H9 (cell line): Measurements from ENCODE around the gene ERGIC3. TPM values are rescaled to one million over a fixed set of nuclear protein-coding genes. Genes with fewer than 3 reads are reported as not detected.

Experiments
- DNase-seq: peaks from one replicate; pipeline ENCODE4 v3.0.0-alpha.2; 2017
- H2AFZ ChIP-seq: one replicate; pipeline ENCODE4 v1.6.1; 2013; ENCODE audit warnings: mild to moderate bottlenecking, low read length, control low read depth, moderate library complexity
- H2AK5ac ChIP-seq: 2 replicates; pipeline ENCODE4 v1.6.1; 2013; ENCODE audit warnings: low read length, control low read depth, mixed read lengths; ENCODE audit not compliant: insufficient read length
- H2BK120ac ChIP-seq: one replicate; pipeline ENCODE4 v1.6.1; 2013; ENCODE audit warnings: low read depth, mild to moderate bottlenecking, low read length, control low read depth, inconsistent platforms; ENCODE audit not compliant: poor library complexity, severe bottlenecking
- H2BK12ac ChIP-seq: 2 replicates; pipeline ENCODE4 v1.6.1; 2013; ENCODE audit warnings: low read length, control low read depth, mixed read lengths, low read depth; ENCODE audit not compliant: insufficient read length
- H2BK15ac ChIP-seq: 2 replicates; pipeline ENCODE4 v1.6.1; 2013; ENCODE audit warnings: low read depth, low read length, control low read depth
- H2BK20ac ChIP-seq: one replicate; pipeline ENCODE4 v1.6.1; 2013; ENCODE audit warnings: low read depth, mild to moderate bottlenecking, low read length, control low read depth, inconsistent platforms; ENCODE audit not compliant: poor library complexity, severe bottlenecking
- H2BK5ac ChIP-seq: 2 replicates; pipeline ENCODE4 v1.6.1; 2013; ENCODE audit warnings: low read length, control low read depth, mixed read lengths; ENCODE audit not compliant: insufficient read length
- H3K14ac ChIP-seq: 2 replicates; pipeline ENCODE4 v1.6.1; 2013; ENCODE audit warnings: low read length, control low read depth; ENCODE audit not compliant: insufficient read depth
- H3K18ac ChIP-seq: 2 replicates; pipeline ENCODE4 v1.6.1; 2013; ENCODE audit warnings: low read depth, mild to moderate bottlenecking, mixed read lengths, low read length, control low read depth; ENCODE audit not compliant: insufficient read length
- H3K23ac ChIP-seq: 2 replicates; pipeline ENCODE4 v1.6.1; 2013; ENCODE audit warnings: low read length, control low read depth, mixed read lengths, low read depth; ENCODE audit not compliant: insufficient read length
- H3K23me2 ChIP-seq: 2 replicates; pipeline ENCODE4 v1.6.1; 2013; ENCODE audit warnings: low read depth, mild to moderate bottlenecking, mixed read lengths, low read length, control low read depth; ENCODE audit not compliant: insufficient read length, poor library complexity, severe bottlenecking
- H3K27ac ChIP-seq: 2 replicates; pipeline ENCODE4 v1.5.1; 2013; ENCODE audit warnings: low read length, control low read depth, mixed read lengths, low read depth; ENCODE audit not compliant: insufficient read length
- H3K27me3 ChIP-seq: 2 replicates; pipeline ENCODE4 v1.6.1; 2013; ENCODE audit warnings: low read length, control low read depth, inconsistent platforms; ENCODE audit not compliant: insufficient read depth
- H3K4ac ChIP-seq: 2 replicates; pipeline ENCODE4 v1.6.1; 2013; ENCODE audit warnings: low read depth, mild to moderate bottlenecking, control low read depth, inconsistent platforms, low read length, moderate library complexity
- H3K4me1 ChIP-seq: 2 replicates; pipeline ENCODE4 v1.6.1; 2013; ENCODE audit warnings: low read length, control low read depth, inconsistent platforms; ENCODE audit not compliant: insufficient read depth
- H3K4me2 ChIP-seq: 2 replicates; pipeline ENCODE4 v1.6.1; 2013; ENCODE audit warnings: low read length, control low read depth, mixed read lengths; ENCODE audit not compliant: insufficient read length, insufficient read depth
- H3K56ac ChIP-seq: 2 replicates; pipeline ENCODE4 v1.6.1; 2013; ENCODE audit warnings: low read depth, mild to moderate bottlenecking, mixed read lengths, low read length, control low read depth; ENCODE audit not compliant: insufficient read length
- H3K79me1 ChIP-seq: 2 replicates; pipeline ENCODE4 v1.6.1; 2013; ENCODE audit warnings: low read depth, mild to moderate bottlenecking, moderate library complexity, low read length, control low read depth, inconsistent platforms; ENCODE audit not compliant: insufficient read depth, poor library complexity, severe bottlenecking
- H3K79me2 ChIP-seq: 2 replicates; pipeline ENCODE4 v1.6.1; 2013; ENCODE audit warnings: low read length, control low read depth, inconsistent platforms; ENCODE audit not compliant: insufficient read depth
- H3K9ac ChIP-seq: 2 replicates; pipeline ENCODE4 v1.6.1; 2013; ENCODE audit warnings: low read length, control low read depth, mixed read lengths; ENCODE audit not compliant: insufficient read length; ENCODE audit errors: extremely low read depth
- H3K9me3 ChIP-seq: one replicate; pipeline ENCODE4 v1.6.1; 2013; ENCODE audit warnings: low read depth, low read length, inconsistent platforms; ENCODE audit not compliant: control insufficient read depth
- H3T11ph ChIP-seq: one replicate; pipeline ENCODE4 v1.6.1; 2013; ENCODE audit warnings: mild to moderate bottlenecking, low read length, control low read depth, inconsistent platforms
- H4K20me1 ChIP-seq: one replicate; pipeline ENCODE4 v1.6.1; 2013; ENCODE audit not compliant: control insufficient read depth, insufficient read length, insufficient read depth
- H4K5ac ChIP-seq: 2 replicates; pipeline ENCODE4 v1.6.1; 2013; ENCODE audit warnings: low read depth, mild to moderate bottlenecking, mixed read lengths, low read length, control low read depth; ENCODE audit not compliant: insufficient read length
- H4K8ac ChIP-seq: replicated peaks from 2 replicates; pipeline ENCODE4 v1.6.1; 2013; ENCODE audit warnings: low read length, control low read depth, mixed read lengths, low read depth; ENCODE audit not compliant: insufficient read length
- H4K91ac ChIP-seq: 2 replicates; pipeline ENCODE4 v1.6.1; 2013; ENCODE audit warnings: low read depth, mild to moderate bottlenecking, moderate library complexity, mixed read lengths, low read length, control low read depth; ENCODE audit not compliant: insufficient read length
- H3K27ac Mint-ChIP-seq, 3 experiments: 2 replicates in 2 of 3; 3 replicates in 1 of 3; pipeline ENCODE4 v1.8.0; 2020 to 2021; ENCODE audit warnings: mixed read lengths in 3 of 3, mild to moderate bottlenecking in 1 of 3, moderate library complexity in 1 of 3
- H3K27me3 Mint-ChIP-seq: 2 replicates; pipeline ENCODE4 v1.8.0; 2021; ENCODE audit warnings: low read depth, mild to moderate bottlenecking, moderate library complexity, mixed read lengths
- H3K36me3 Mint-ChIP-seq, 3 experiments: 2 replicates in 2 of 3; 3 replicates in 1 of 3; pipeline ENCODE4 v1.8.0; 2020 to 2021; ENCODE audit warnings: low read depth in 3 of 3, mixed read lengths in 3 of 3; ENCODE audit not compliant: insufficient read depth in 1 of 3
- H3K4me1 Mint-ChIP-seq, 2 experiments: 2 replicates each; pipeline ENCODE4 v1.8.0; 2020; ENCODE audit warnings: mixed read lengths in 2 of 2
- H3K4me3 Mint-ChIP-seq, 2 experiments: 2 replicates in 1 of 2; 3 replicates in 1 of 2; pipeline ENCODE4 v1.8.0; 2020 to 2021; ENCODE audit warnings: mild to moderate bottlenecking in 2 of 2, mixed read lengths in 2 of 2, moderate library complexity in 1 of 2
- H3K9me3 Mint-ChIP-seq, 2 experiments: 2 replicates in 1 of 2; 3 replicates in 1 of 2; pipeline ENCODE4 v1.8.0; 2020; ENCODE audit warnings: mild to moderate bottlenecking in 2 of 2, mixed read lengths in 2 of 2, moderate library complexity in 1 of 2
- CTCF ChIP-seq: fragments of 200-600 bp; sonication (generic); conservative IDR thresholded peaks from 3 replicates; pipeline ENCODE4 v1.8.0; 2021; ENCODE audit warnings: antibody characterized with exemption, mild to moderate bottlenecking
- WGBS: extraction: QIAGEN DNeasy Blood & Tissue Kit; methylation state at CpG from one replicate; pipeline ENCODE4 v1.1.7; 2013; ENCODE audit warnings: missing lambda C conversion rate, low lambda C conversion rate, mixed read lengths; ENCODE audit not compliant: insufficient read length; ENCODE audit errors: extremely low coverage; 5-methylcytosine and 5-hydroxymethylcytosine counted together
- total RNA-seq: library from RNA; stranded (reverse); gene quantifications from 2 replicates; pipeline ENCODE4 v1.2.1, GENCODE V29; 2021

Gene ERGIC3
- total RNA-seq, 1 experiment from 2014 or later = 188 TPM

- Histone ChIP-seq H2AK5ac (no peak overlapping the region), H4K91ac (no peak overlapping the region), H3K4me2 (peak overlapping the region; percentile 76), H3T11ph (no peak overlapping the region), H3K79me1 (no peaks in the 10 kb centered on the region), H4K20me1 (no peaks in the 10 kb centered on the region), H3K27me3 (no peaks in the 10 kb centered on the region), H3K18ac (no peak overlapping the region), H2BK20ac (no peak overlapping the region), H2BK15ac (no peak overlapping the region), H2BK120ac (no peak overlapping the region), H3K27ac (no peak overlapping the region), H4K8ac (no peak overlapping the region), H2BK5ac (no peak overlapping the region), H3K23me2 (peaks cover 10% of the 10 kb centered on the region), H2BK12ac (no peak overlapping the region), H3K9me3 (no peaks in the 10 kb centered on the region), H2AFZ (no peak overlapping the region), H3K4ac (no peak overlapping the region), H3K23ac (no peak overlapping the region), H3K14ac (no peak overlapping the region), H3K79me2 (no peaks in the 10 kb centered on the region), H3K9ac (peak overlapping the region; percentile 21), H4K5ac (no peak overlapping the region), H3K56ac (no peak overlapping the region), H3K4me1 (peaks cover 2% of the 10 kb centered on the region; the same call in 1 of the 2 replicates)
- H3K27ac Mint-ChIP-seq = peak overlapping the region; percentile 44 to 75 (median 67); a peak in 5 of 7 replicates
- H3K36me3 Mint-ChIP-seq = peaks cover 7 to 16% (median 15%) of the 10 kb centered on the region in 3 experiments; a peak in 6 of 7 replicates
- H3K4me3 Mint-ChIP-seq = peak overlapping the region; percentile 89 to 90
- WGBS = no CpG with 5 or more reads among the region's 13 CpGs
- no peaks in the 10 kb centered on the region for H3K9me3 Mint-ChIP-seq
- no peak for DNase-seq
- H3K27me3 Mint-ChIP-seq = no peaks in the 10 kb centered on the region
- H3K4me1 Mint-ChIP-seq = peaks cover 15 to 20% of the 10 kb centered on the region in 2 experiments
- TF ChIP-seq CTCF = no peak
Observed at GRCh38 chr20:35541118-35541782, 628 bp upstream of the ERGIC3 start.
